ENCODE results near the gene GPR78.

The GPR78 gene

GRCh38 chr4:8587469-8588195 is 7.4 kb downstream of the GPR78 start:
- no peak for DNase-seq

- no peak for DNase-seq
These were observed 7.9 kb downstream of the GPR78 start for GRCh38 chr4:8588196-8588470.

GRCh38 chr4:8589336-8589735 is 9.1 kb downstream of the GPR78 start:
- DNase-seq, result no peak

- DNase-seq, result no peak
These were observed 9.8 kb downstream of the GPR78 start for GRCh38 chr4:8589823-8590545.

- no peak for DNase-seq
These were observed 10.3 kb downstream of the GPR78 start for GRCh38 chr4:8590546-8590880.

- DNase-seq, result no peak
These were observed 10.9 kb downstream of the GPR78 start for GRCh38 chr4:8591114-8591513.

- no peak for DNase-seq
These were observed 11.6 kb downstream of the GPR78 start for GRCh38 chr4:8591626-8592365.

GRCh38 chr4:8592366-8593263 is 12.4 kb downstream of the GPR78 start, which contains the start of gene CPZ:
Gene CPZ, plus strand, starts transcription at chr4:8592765. Its CDS starts 69 bp downstream, at chr4:8592834.
- DNase-seq, result no peak

- DNase-seq, result no peak
These were observed 13.3 kb downstream of the GPR78 start for GRCh38 chr4:8593264-8594096.

- DNase-seq, result no peak
These were observed 14.2 kb downstream of the GPR78 start for GRCh38 chr4:8594097-8595038.

- no peak for DNase-seq
These were observed 15.3 kb downstream of the GPR78 start for GRCh38 chr4:8595237-8596087.

GRCh38 chr4:8596891-8597290 is 16.7 kb downstream of the GPR78 start:
- DNase-seq, result no peak

GRCh38 chr4:8597319-8597718 is 17.1 kb downstream of the GPR78 start:
- DNase-seq, result no peak

GRCh38 chr4:8597791-8598190 is 17.6 kb downstream of the GPR78 start:
- DNase-seq, result no peak

GRCh38 chr4:8598391-8599090 is 18.3 kb downstream of the GPR78 start:
- DNase-seq, result no peak

GRCh38 chr4:8599091-8599460 is 18.9 kb downstream of the GPR78 start:
- no peak for DNase-seq

- no peak for DNase-seq
These were observed 19.5 kb downstream of the GPR78 start for GRCh38 chr4:8599657-8600056.

- no peak for DNase-seq
These were observed 20.1 kb downstream of the GPR78 start for GRCh38 chr4:8600266-8600665.

GRCh38 chr4:8600686-8601085 is 20.5 kb downstream of the GPR78 start:
- no peak for DNase-seq

All from activated CD4-positive, alpha-beta T cell treated with anti-CD3 and anti-CD28 coated beads, Interleukin-2, amount 50 U/mL, for 4 hours (primary cell).